H1 (cell line): ENCODE data around the gene CERT1. TPM values are rescaled to one million over a fixed set of nuclear protein-coding genes. Genes with fewer than 3 reads are reported as not detected.

ENCODE experiments used
- CTCF ChIA-PET: fragments of 300-600 bp; sonication (Branson Sonifier 250); formaldehyde crosslinking; loops from one replicate; lab custom pipeline; 2021; ENCODE audit not compliant: partially characterized antibody; lab: Charles Lee
- POLR2A ChIA-PET: fragments of 300-600 bp; sonication (Branson Sonifier 250); formaldehyde crosslinking; loops from one replicate; lab custom pipeline; 2021; ENCODE audit warnings: inconsistent platforms; ENCODE audit not compliant: partially characterized antibody; lab: Charles Lee
- DNase-seq, 2 experiments: peaks; one replicate each; pipeline versions ENCODE4 v3.0.0 to v3.0.0-alpha.2; 2010 to 2022; ENCODE audit warnings: low spot score in 2 of 2, low read depth in 1 of 2, mixed read lengths in 1 of 2
- FAIRE-seq: peaks from 2 replicates; lab custom pipeline; 2011; peaks lifted over from hg19 to GRCh38; lab: Jason Lieb, UNC
- H2AFZ ChIP-seq: 2 replicates; pipeline ENCODE4 v1.8.1; 2012; ENCODE audit warnings: low read length, inconsistent platforms
- H2AK5ac ChIP-seq: 2 replicates; pipeline ENCODE4 v1.6.1; 2013; ENCODE audit warnings: low read depth, low read length
- H2BK120ac ChIP-seq: replicated peaks from 2 replicates; pipeline ENCODE3; 2013; ENCODE audit warnings: low read depth, low read length, inconsistent platforms
- H2BK12ac ChIP-seq: 2 replicates; pipeline ENCODE4 v1.6.1; 2013; ENCODE audit warnings: low read depth, low read length
- H2BK15ac ChIP-seq: 2 replicates; pipeline ENCODE4 v1.6.1; 2013; ENCODE audit warnings: low read length
- H2BK20ac ChIP-seq: 2 replicates; pipeline ENCODE4 v1.6.1; 2013; ENCODE audit warnings: low read length
- H2BK5ac ChIP-seq: 2 replicates; pipeline ENCODE4 v1.6.1; 2013; ENCODE audit warnings: low read depth, low read length
- H3K14ac ChIP-seq: 2 replicates; pipeline ENCODE4 v1.6.1; 2013; ENCODE audit warnings: inconsistent platforms; ENCODE audit not compliant: insufficient read length
- H3K18ac ChIP-seq: 2 replicates; pipeline ENCODE4 v1.6.1; 2013; ENCODE audit warnings: low read length; ENCODE audit errors: extremely low read depth
- H3K23ac ChIP-seq: 2 replicates; pipeline ENCODE4 v1.6.1; 2013; ENCODE audit warnings: inconsistent platforms; ENCODE audit not compliant: insufficient read length
- H3K23me2 ChIP-seq: 2 replicates; pipeline ENCODE4 v1.6.1; 2013; ENCODE audit warnings: low read depth, low read length
- H3K27ac ChIP-seq: 2 replicates; pipeline ENCODE4 v1.6.1; 2011; ENCODE audit warnings: low read depth, low read length, inconsistent platforms
- H3K27me3 ChIP-seq, 4 experiments: replicated peaks in 1 of 4; 1 replicate in 1 of 4; 2 replicates in 3 of 4; pipeline versions ENCODE4 v1.6.1 to v1.8.1; 2011 to 2013; ENCODE audit warnings: low read length in 3 of 4, mild to moderate bottlenecking in 3 of 4, inconsistent platforms in 2 of 4, mixed read lengths in 2 of 4, moderate library complexity in 1 of 4; ENCODE audit not compliant: control insufficient read depth in 3 of 4, insufficient read depth in 3 of 4; ENCODE audit errors: extremely low read depth in 1 of 4
- H3K36me3 ChIP-seq, 4 experiments: 2 replicates each; pipeline versions ENCODE4 v1.6.1 to v1.8.1; 2011 to 2013; ENCODE audit warnings: mild to moderate bottlenecking in 4 of 4, low read length in 3 of 4, moderate library complexity in 2 of 4, control low read depth in 1 of 4, inconsistent platforms in 1 of 4; ENCODE audit not compliant: insufficient read depth in 4 of 4, control insufficient read depth in 2 of 4
- H3K4ac ChIP-seq: replicated peaks from 2 replicates; pipeline ENCODE3; 2013; ENCODE audit warnings: low read length, low read depth, mixed read lengths, inconsistent platforms; ENCODE audit not compliant: insufficient read length
- H3K4me1 ChIP-seq, 4 experiments: replicated peaks in 1 of 4; 1 replicate in 1 of 4; 2 replicates in 3 of 4; pipeline versions ENCODE4 v1.6.1 to v1.8.1; 2011 to 2013; ENCODE audit warnings: low read length in 3 of 4, inconsistent platforms in 2 of 4, mixed read lengths in 1 of 4; ENCODE audit not compliant: insufficient read depth in 4 of 4, control insufficient read depth in 3 of 4
- H3K4me2 ChIP-seq, 2 experiments: 2 replicates each; pipeline versions ENCODE4 v1.6.1 to v1.8.1; 2011 to 2013; ENCODE audit warnings: low read depth in 2 of 2, low read length in 2 of 2, control low read depth in 1 of 2, inconsistent platforms in 1 of 2, mild to moderate bottlenecking in 1 of 2; ENCODE audit not compliant: insufficient read depth in 1 of 2
- H3K4me3 ChIP-seq, 4 experiments: fragments of 200-600, 300-600 bp in 1 of 4; sonication (generic), shearing (Covaris generic), sonication (Bioruptor Twin) in 1 of 4; 2 replicates each; pipeline versions ENCODE4 v1.5.1 to v1.8.1; 2011 to 2016; ENCODE audit warnings: low read length in 4 of 4, low read depth in 3 of 4, control low read depth in 2 of 4, inconsistent platforms in 2 of 4, mild to moderate bottlenecking in 2 of 4, mixed read lengths in 1 of 4, moderate library complexity in 1 of 4; ENCODE audit not compliant: insufficient read depth in 2 of 4; ENCODE audit errors: extremely low read depth in 1 of 4
- H3K56ac ChIP-seq: replicated peaks from 2 replicates; pipeline ENCODE3; 2013; ENCODE audit warnings: low read depth, mild to moderate bottlenecking, mixed read lengths, low read length, inconsistent platforms; ENCODE audit not compliant: insufficient read length
- H3K79me1 ChIP-seq: 2 replicates; pipeline ENCODE4 v1.6.1; 2013; ENCODE audit warnings: low read depth, low read length, control low read depth
- H3K79me2 ChIP-seq, 2 experiments: 2 replicates each; pipeline versions ENCODE4 v1.6.1 to v1.8.1; 2012 to 2013; ENCODE audit warnings: low read length in 2 of 2, mild to moderate bottlenecking in 2 of 2, inconsistent platforms in 1 of 2; ENCODE audit not compliant: insufficient read depth in 2 of 2, control insufficient read depth in 1 of 2
- H3K9ac ChIP-seq, 4 experiments: replicated peaks in 1 of 4; 1 replicate in 1 of 4; 2 replicates in 3 of 4; pipeline versions ENCODE4 v1.6.1 to v1.8.1; 2011 to 2013; ENCODE audit warnings: low read depth in 3 of 4, low read length in 3 of 4, control low read depth in 2 of 4, mild to moderate bottlenecking in 2 of 4, moderate library complexity in 2 of 4, inconsistent platforms in 1 of 4; ENCODE audit errors: extremely low read depth in 1 of 4
- H3K9me3 ChIP-seq, 2 experiments: 2 replicates each; pipeline versions ENCODE4 v1.6.1 to v1.8.1; 2012 to 2013; ENCODE audit warnings: mild to moderate bottlenecking in 2 of 2, moderate library complexity in 2 of 2, control low read depth in 1 of 2, inconsistent platforms in 1 of 2, low read depth in 1 of 2, low read length in 1 of 2, mixed read lengths in 1 of 2; ENCODE audit not compliant: insufficient read depth in 2 of 2
- H4K20me1 ChIP-seq, 2 experiments: replicated peaks in 1 of 2; 2 replicates each; pipeline versions ENCODE3 to v1.8.1; 2011 to 2013; ENCODE audit warnings: inconsistent platforms in 2 of 2, low read length in 2 of 2, mild to moderate bottlenecking in 1 of 2; ENCODE audit not compliant: insufficient read depth in 2 of 2, control insufficient read depth in 1 of 2
- H4K5ac ChIP-seq: 2 replicates; pipeline ENCODE4 v1.6.1; 2013; ENCODE audit warnings: low read length, low read depth, mixed read lengths, inconsistent platforms; ENCODE audit not compliant: insufficient read length
- H4K8ac ChIP-seq: 2 replicates; pipeline ENCODE4 v1.8.0; 2013; ENCODE audit warnings: mild to moderate bottlenecking, moderate library complexity, low read length, inconsistent platforms; ENCODE audit not compliant: insufficient read depth; ENCODE audit errors: extremely low read depth
- H4K91ac ChIP-seq: replicated peaks from 2 replicates; pipeline ENCODE3; 2013; ENCODE audit warnings: low read length, mixed read lengths, inconsistent platforms; ENCODE audit not compliant: insufficient read length
- BRCA1 ChIP-seq: IDR thresholded peaks from 2 replicates; pipeline ENCODE4 v1.6.1; 2012; ENCODE audit warnings: low read depth, low read length, improper control_type of control experiment
- CBX8 ChIP-seq: fragments of 300-800, 300-1000 bp; sonication (generic); IDR thresholded peaks from 2 replicates; pipeline ENCODE4 v1.7.1; 2016; ENCODE audit warnings: low read depth, low read length, borderline replicate concordance
- EP300 ChIP-seq, 2 experiments: IDR thresholded peaks; 1 replicate in 1 of 2; 2 replicates in 1 of 2; pipeline ENCODE4 v1.6.1; 2011 to 2012; ENCODE audit warnings: low read depth in 2 of 2, low read length in 2 of 2, mild to moderate bottlenecking in 2 of 2, borderline replicate concordance in 1 of 2, inconsistent platforms in 1 of 2, moderate library complexity in 1 of 2
- FOSL1 ChIP-seq: IDR thresholded peaks from 2 replicates; pipeline ENCODE4 v1.6.1; 2011; ENCODE audit warnings: mild to moderate bottlenecking, low read depth, low read length, moderate library complexity; ENCODE audit not compliant: insufficient read depth
- NANOG ChIP-seq: IDR thresholded peaks from 2 replicates; pipeline ENCODE4 v1.6.1; 2011; ENCODE audit warnings: low read length, low read depth, mild to moderate bottlenecking, inconsistent platforms; ENCODE audit not compliant: insufficient read depth, poor library complexity, severe bottlenecking
- SP2 ChIP-seq: IDR thresholded peaks from 2 replicates; pipeline ENCODE4 v1.6.1; 2012; ENCODE audit warnings: mild to moderate bottlenecking, low read length, inconsistent platforms
- WGBS, 2 experiments: shearing (Covaris generic) in 1 of 2; methylation state at CpG; one replicate each; pipeline versions ENCODE4 v1.1.6 to v1.1.7; 2013 to 2015; ENCODE audit warnings: low lambda C conversion rate in 2 of 2, mixed read lengths in 2 of 2, inconsistent platforms in 1 of 2, low coverage in 1 of 2, missing lambda C conversion rate in 1 of 2; ENCODE audit not compliant: insufficient replicate concordance in 2 of 2, insufficient coverage in 1 of 2, insufficient read length in 1 of 2; ENCODE audit errors: extremely low coverage in 1 of 2, missing lambda C conversion rate in 1 of 2; 5-methylcytosine and 5-hydroxymethylcytosine counted together
- polyA plus RNA-seq, 7 experiments: library from polyadenylated mRNA; depleted of rRNA in 3 of 7; stranded (reverse) in 5 of 7; unstranded in 2 of 7; fragments of >200 nt in 5 of 7; fragments of 200-250 nt in 2 of 7; gene quantifications; 1 replicate in 5 of 7; 2 replicates in 1 of 7; 4 replicates in 1 of 7; pipeline versions ENCODE4 v1.2.1 to v1.2.3, GENCODE V29; 2011 to 2013; ENCODE audit warnings: missing spikeins in 2 of 7, mixed read lengths in 2 of 7
- total RNA-seq: library from RNA; stranded (reverse); fragmentation: NEBNext Ultra II Directional; extraction: Animal tissue kit (Norgen Biotek cat#: 25700); gene quantifications from 2 replicates; pipeline ENCODE4 v1.2.1, GENCODE V29; 2021

Gene CERT1
- total and polyA plus RNA-seq, 2 of the 8 experiments (the other 6 are each of a cell fraction or from before 2014, with no cell fraction given): 7.8 to 55.3 TPM

GRCh38 chr5:75365740-75366139, 145.7 kb downstream of the CERT1 start:
- Histone ChIP-seq H2BK120ac (no peak overlapping the region), H3K14ac (no peak overlapping the region), H3K27me3 (no peaks in the 10 kb centered on the region), H3K18ac (no peak overlapping the region), H3K4me2 (no peak overlapping the region), H3K79me1 (no peaks in the 10 kb centered on the region), H3K23ac (no peak overlapping the region), H3K56ac (no peak overlapping the region), H4K91ac (no peak overlapping the region), H2BK15ac (no peak overlapping the region), H3K9ac (no peak overlapping the region), H2BK20ac (no peak overlapping the region), H2AK5ac (no peak overlapping the region), H2AFZ (no peak overlapping the region), H2BK12ac (no peak overlapping the region), H4K20me1 (peaks cover 2 to 4% of the 10 kb centered on the region in 2 experiments), H2BK5ac (no peak overlapping the region), H3K9me3 (no peaks in the 10 kb centered on the region), H3K4ac (no peak overlapping the region), H4K5ac (no peak overlapping the region), H3K23me2 (no peaks in the 10 kb centered on the region), H3K4me3 (no peak overlapping the region), H4K8ac (no peak overlapping the region), H3K27ac (no peak overlapping the region), H3K36me3 (peaks cover 4 to 21% (median 8%) of the 10 kb centered on the region in 4 experiments; a peak in 7 of 8 replicates), H3K4me1 (no peaks in the 10 kb centered on the region), H3K79me2 (no peaks in the 10 kb centered on the region)
- DNase-seq: no peak
- ChIA-PET CTCF (interaction anchor here (0.7 to 1.6 kb wide), 5 partner anchors 10 to 316 kb away, joined by 3 to 4 read pairs (median 3); no protein-coding TSS in a partner anchor), POLR2A (interaction anchor here (0.6 to 1.3 kb wide), 3 partner anchors 10 to 452 kb away, joined by 3 to 4 read pairs (median 4); no protein-coding TSS in a partner anchor)
- 89% methylated on average over 1 of the region's 1 CpG; no CpG with 5 or more reads in 1 of the 2 experiments for WGBS, 2 experiments
- FAIRE-seq: no peak
- TF ChIP-seq BRCA1 (no peak), EP300 (IDR thresholded peaks at IDR 0.05; ENCODE audit: borderline replicate concordance in 1 of 2, low read depth in 2 of 2, low read length in 2 of 2) (no peak), SP2 (no peak), FOSL1 (no peak), CBX8 (no peak), NANOG (no peak)
